A204.1 (cell line): ENCODE results near the gene ACAA2.
A peak's percentile ranks its signal among the peaks of the same experiment; 100 is the strongest.

Experiments
- FAIRE-seq: peaks from 2 replicates; lab custom pipeline; 2012; peaks lifted over from hg19 to GRCh38; lab: Jason Lieb, UNC

Gene ACAA2, protein sequence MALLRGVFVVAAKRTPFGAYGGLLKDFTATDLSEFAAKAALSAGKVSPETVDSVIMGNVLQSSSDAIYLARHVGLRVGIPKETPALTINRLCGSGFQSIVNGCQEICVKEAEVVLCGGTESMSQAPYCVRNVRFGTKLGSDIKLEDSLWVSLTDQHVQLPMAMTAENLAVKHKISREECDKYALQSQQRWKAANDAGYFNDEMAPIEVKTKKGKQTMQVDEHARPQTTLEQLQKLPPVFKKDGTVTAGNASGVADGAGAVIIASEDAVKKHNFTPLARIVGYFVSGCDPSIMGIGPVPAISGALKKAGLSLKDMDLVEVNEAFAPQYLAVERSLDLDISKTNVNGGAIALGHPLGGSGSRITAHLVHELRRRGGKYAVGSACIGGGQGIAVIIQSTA

DNA sequence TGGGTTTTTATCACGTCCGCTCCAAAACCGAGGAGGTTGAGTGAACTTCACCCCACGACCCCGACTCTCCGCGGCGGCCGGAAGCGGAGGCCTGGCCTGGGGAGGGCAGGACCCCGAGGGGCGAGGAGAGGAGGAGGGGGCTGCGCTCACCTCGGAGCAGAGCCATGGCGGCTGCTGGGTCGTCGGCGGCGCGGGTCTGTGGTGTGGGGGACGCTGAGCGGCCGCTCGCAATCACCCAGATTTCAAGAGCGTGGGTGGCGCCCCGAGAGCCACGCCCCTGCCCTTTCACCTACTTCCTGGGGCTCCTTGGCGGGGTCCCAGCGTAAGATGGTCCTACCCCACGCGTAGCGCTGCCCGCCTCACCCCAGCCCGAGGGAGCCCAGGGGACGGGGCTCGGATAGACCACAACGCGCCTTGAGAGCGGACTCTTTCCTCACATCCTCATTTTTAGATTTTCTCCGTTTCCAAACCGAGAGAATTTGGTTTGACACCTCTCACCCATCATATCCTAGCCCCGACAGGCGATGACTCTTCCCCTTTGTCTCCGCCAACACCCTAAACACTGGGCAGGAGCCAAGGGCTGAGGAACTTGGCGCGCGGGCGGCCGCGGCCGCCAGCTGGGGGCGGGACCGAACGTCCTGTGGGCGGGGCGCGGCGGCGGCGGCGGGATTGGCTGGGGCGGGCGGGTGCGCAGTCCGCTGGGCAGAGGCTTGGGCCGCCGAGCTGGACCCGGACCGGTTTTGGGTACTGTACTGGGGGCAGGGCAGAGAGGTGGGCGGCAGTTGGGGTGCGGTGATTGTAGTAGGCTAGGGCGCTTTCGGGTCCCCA, at the start of gene ACAA2:
Gene ACAA2 (minus strand): TSS at position 215 of the 828 bp plus-strand sequence. CDS start 49 bp downstream, at position 166.
- no peak for FAIRE-seq

DNA sequence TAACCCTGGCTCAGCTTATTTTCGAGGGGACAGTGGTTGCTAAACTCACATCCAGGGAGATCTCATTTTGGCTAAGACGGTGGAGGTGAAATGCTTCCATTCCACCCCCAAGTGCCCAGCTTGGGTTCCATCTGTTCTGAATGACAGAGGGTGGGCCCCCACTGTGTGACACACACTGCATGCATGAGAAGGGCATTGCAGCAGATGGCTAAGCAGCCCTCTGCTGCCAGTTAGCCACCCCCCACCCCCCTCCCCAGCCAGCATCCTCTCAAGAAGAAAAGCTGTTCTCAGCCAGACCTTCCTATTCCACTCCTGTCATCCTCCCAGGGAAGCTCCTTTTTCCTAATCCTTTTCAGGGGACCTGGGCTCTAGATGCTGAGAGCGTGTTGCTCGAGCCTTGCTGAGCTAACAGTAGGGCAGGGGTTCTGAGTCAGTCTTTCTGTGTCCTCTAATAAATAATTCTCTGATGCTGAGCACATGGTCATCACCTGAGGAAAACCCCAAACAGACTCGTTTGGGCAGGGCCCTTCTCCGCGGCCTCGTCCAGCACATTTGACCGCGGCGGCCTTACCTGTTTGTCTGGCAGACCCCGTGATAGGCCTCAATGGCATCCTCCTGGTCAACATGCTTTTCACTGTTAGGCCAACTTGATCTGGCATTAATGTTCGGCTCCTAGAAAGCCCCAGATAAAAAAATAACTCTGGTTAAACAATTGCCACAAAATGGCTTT, 49.5 kb upstream of the ACAA2 start:
- FAIRE-seq = no peak

DNA sequence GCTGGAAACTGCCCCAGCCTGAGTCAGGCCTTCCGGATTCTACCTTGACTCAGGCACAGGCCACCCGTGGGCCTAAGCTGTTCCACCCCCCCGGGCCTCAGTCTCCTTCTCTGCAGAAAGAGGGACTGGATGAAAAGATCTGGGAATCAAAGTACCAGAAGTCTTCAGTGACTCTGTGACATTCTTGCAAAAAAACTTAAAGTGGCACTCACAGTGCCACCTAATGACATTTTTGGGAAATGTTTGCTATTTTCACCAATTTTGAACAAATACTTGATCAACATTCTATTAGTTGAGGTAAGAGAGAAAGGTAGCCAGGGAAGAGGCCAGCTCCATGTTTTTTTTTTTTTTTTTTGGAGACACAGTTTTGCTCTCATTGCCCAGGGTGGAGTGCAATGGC, 48.3 kb upstream of the ACAA2 start:
- peak; percentile 83 for FAIRE-seq

DNA sequence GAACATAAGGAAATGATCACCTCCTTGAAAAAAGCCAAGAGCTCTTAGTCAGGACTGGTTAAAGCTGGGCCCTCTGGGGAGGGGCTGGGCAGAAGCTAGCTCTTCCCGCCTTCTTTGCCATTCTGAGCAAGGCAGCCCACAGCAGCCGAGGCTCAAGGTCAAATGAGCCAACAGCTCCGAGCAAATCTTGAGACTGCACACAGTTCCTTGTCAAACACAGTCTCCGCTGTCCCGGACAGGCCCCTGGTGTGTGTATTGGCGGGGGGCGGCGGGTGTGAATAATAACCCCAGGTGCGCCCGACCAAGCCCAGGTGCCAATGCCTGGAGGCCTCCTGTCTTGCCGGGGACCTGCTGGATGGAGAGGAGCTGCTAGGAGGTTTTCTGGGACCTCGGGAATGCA, 46.4 kb upstream of the ACAA2 start:
- FAIRE-seq = no peak

DNA sequence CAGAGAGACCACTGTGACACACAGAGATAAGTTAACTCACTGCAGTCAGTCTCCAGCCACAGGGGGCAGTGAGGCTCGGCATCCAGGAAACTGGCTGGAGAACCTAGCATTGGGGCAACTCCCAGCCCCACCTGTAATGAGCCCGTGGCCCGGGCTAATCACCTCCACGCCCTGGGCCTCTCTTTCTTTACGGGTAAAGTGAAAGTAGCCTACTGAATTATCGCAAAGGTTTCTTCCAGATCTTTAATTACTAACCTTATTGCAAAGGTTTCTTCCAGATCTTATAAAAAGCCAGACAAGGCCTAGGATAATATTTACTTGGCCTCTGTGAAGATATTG, 45.7 kb upstream of the ACAA2 start:
- FAIRE-seq = no peak

DNA sequence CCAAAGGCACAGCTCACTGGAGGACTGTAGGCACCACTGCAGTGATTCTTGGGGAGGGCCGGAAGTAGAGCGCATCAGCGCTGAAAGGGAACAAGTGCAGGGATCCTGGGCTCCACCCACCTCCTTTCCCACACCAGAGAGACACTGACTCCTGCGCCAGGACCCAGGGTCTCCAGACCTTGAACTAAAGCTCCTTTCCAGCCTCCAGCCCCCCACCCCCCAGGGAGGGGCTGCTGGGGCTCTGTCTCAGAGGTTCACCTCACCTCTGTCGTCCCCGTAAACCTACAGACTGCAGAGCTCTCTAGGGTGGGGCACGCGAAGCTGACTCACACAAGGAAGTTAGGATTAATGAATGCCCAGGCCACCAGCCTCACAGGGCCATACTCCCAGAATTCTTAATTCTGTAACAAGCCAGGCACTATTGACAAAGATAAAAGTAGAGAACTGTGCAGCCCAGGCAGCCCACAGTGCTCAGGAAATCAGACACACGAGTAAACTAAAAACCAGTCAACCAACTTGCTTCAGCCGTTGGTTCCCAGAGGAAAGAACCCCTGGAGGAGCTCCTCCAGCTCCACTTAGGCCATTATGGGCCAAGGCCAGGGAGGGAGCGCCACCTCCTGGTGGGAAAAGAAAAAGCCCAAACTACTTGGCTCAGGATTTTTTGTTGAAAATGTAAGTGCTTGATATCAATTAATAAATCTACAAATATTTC, 45.1 kb upstream of the ACAA2 start:
- peak; percentile 49 for FAIRE-seq

DNA sequence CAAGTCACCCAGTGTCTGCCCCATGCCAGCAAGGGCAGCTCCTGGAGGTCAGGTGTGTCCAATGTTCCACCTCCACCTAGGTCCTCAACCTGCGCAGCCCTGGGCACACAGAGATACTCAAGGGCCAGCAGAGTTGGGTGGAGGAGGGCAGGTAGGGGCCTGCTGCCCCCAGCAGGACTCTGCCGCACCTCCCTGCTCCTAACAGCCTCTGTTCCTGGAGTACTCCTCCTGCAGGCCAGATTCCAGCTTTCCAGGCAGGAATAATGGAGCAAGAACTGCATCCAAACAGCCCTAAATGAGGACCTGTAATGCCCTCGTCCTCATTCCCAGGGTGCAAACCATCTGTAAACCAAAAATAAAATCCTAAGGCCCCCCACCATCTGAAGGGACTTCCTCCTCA, 44.4 kb upstream of the ACAA2 start:
- no peak for FAIRE-seq

DNA sequence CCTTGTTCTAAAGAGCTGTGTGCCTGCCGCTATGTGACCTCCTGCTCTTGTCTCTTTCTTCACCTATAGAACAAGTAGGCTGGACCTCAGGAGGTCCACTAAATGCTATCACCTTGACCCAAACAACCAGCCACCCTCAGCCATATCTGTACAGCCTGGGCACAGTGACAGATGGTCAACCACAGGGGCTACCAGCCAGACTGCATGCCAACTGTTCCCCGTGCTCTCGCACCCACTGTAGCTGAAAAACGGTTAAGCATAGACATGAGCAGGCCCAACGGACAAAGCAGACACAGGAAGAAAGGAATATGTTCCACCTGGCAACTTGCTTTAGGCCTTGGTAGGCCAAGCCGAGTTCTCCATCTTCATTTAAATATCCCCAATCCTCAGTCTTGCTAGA, 43.2 kb upstream of the ACAA2 start:
- FAIRE-seq = no peak

DNA sequence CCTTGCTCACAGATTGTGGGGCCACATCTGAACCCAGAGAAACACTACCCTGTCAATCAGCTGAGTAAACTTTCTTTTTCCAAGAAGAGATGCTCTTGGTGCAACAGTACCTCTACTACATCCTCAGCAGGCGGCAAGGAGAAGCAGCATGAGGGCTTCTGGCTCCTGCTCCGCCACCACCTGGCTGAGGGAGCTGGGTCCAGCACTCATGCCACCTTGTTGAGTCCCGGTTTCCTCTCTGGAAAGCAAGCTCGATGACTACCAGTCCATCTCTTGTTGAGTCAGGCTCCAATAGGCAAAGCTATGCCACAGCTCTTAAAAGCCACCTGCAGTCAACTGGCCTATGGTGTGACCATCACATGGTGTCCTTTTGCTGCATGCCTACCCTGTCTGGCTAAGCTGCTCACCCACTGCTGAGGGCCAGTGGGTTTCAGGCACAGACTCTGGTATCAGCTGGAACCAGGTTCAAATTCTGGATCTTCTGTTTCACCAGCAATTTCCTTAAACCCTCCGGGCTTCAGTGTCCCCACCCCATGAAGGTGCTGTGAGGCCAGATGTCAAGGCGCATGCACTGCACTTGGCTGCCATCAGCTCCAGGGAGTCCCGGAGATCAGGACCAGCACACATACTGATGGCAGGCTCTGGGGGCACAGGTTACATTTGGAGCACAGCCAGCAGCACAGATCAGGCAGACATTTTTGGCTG, 42.5 kb upstream of the ACAA2 start:
- FAIRE-seq = no peak

DNA sequence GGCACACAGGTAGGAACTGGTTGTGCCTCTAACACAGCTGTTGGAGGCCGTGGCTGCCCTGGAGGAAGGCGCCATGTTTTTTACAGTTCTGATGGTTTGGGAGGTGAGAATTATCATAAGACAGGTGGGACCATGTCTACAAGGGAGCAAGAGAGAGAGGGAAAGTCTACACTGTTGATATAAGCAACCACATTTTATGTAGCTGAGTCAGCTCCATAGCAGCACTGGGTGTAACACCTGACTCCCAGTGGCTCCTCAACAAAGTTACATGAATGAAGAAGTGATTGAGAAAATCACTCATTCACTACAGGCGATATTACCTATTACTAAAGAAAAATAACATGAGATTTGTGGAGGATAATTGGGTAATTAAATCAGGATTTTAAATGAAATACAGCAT, 41.3 kb upstream of the ACAA2 start:
- no peak for FAIRE-seq

DNA sequence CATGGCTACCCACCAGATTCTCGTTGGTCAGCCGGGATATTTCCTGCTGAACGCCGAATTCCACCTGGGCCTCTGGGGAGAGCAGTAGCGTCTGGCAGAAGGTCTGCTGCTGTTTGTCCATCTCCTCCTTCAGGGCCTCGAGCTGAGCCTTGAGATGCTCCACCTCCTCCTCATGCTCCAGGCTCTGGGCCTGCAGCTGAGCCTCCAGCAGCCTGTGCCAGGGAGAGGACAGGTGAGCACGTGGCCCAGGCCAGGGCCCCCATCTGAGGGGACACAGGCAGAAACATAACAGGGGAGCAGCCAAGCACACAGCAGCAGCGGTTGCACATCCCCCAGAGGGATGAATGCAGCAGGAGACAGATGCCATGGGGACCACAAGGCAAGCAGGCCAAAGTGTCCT, 40.1 kb upstream of the ACAA2 start:
- FAIRE-seq = no peak

DNA sequence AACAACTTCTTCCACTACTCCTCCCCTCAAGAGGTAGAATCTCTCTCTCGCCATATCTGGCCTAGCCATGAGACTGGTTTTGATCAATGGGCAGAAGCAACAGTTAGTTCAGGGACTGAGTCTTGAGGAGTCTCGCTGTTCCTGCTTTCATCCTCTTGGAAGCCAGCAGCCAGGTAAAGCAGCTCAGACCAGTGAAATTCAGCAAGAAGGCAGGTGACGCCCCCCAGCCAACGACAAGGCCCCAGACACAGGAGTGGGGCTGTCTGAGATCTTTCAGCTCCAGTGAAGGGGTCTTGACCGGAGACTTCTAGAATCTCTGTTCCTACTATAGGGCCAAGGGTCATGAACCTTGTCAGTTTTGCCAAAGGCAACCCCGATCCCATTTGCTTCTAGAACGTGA, 39.7 kb upstream of the ACAA2 start:
- no peak for FAIRE-seq

DNA sequence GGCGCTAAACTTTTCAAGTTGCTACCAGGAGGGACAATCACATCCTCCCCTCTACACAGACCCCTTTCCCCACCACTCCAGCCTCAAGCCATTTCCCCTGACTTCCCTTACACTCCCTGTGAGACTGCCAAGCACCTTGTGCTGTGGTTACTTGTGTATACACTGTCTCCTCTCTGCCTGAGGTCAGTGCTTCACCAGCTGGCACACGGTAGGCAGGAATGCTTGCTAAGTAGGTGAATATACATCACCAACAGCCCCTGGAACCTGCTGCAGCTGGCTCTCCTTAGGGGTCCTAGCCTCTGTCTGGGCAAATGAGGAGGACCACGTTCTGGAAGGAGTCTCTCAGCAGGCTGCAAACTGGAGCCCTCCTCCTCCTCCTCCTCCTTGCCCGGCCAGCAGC, 38.3 kb upstream of the ACAA2 start:
- FAIRE-seq = no peak

DNA sequence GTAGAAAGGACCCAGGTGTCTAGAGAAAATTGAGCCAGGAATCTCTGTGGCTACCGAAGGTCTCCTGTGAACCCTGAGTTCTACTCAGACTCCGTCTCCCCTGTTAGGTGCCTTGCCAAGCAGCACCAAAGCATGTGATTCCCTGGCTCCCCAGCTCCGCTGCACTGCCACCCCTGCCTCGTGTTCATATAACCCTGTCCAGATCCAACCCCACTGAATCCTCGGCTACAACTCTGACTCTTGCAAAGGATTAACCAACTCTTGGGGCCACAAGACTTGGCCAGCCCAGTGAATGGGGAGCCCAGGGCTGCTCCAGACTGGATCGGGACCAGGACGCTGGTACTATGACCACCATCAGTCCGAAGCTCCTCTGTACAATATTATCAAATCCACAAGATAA, 37.3 kb upstream of the ACAA2 start:
- FAIRE-seq = no peak

DNA sequence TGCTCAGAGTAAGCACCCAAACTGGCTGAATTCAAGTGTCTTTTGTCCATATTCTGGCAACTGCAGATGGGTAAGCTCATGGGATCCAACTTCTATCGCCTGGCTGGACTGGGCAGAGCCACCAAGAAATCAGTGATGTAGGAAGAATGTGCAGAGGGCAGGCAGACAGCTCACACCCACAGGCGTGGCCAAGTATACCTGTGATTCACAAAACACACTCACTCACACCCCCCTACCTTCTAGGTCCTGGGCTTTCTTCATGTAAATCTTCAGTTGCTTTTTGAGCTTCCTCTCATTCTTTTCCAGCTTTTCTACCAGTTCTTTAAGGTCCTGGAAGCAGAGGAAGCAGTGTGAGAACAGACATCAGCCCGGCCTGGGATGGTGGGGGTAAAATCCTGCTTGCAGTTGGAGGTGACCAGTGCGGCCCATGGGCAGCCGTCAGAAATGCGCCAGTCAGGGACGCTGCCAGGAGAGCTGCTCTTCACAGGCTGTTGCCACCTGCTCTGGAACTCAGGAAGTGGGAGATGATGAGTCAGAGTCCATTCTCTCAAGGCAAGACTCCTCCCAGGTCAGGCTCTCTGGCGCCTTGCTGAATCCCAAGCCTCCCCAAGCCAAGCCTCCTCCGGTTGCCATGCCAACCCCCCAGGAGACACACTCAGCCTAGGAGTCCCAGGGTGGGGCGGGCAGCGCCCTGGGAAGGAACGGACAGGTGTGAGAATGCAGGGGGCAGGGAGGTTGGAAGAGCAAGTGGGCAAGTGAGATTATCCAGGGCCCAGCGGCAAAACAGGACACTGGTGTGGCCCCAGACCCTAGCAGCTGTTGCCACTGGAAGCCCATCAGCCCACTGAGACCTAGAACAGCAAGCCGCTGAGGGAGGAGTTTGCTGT, 36.2 kb upstream of the ACAA2 start:
- no peak for FAIRE-seq

DNA sequence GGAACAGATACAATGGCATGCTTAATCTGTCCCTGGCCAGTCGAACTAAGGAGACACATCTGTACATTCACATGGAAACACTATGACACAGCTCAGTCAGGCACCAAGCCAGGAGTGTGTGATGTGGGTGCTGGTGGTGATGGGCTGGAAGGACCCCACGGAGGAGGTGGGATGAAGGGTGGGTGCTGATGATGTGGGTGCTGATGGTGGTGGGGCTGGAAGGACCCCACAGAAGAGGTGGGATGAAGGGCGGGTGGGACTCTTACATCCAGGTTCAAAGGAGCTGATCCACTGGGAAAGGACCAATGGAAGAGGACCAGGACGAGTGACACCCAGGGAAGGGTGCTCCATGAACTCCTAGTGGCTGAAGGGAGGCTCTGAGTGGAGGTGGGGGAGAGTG, 34.8 kb upstream of the ACAA2 start:
- no peak for FAIRE-seq

DNA sequence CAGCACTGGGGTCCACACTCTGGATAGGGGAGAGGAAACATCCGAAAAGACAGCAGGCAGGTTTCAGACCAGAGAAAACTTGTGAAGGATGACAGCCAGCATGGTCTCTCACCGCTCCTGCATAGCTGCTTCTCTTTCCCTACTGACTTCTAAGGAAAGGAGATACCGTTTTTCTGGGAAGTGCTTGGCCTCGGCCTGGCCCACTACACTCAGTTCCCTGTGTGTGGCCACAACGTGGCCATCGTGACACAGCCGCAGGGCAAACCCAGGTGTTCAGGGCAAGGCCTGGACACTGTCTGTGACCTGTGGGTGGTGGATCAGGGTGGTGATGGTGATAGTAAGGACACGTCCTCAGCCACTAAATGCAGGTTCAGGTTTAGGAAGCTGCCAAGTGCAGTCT, 34.2 kb upstream of the ACAA2 start:
- FAIRE-seq = no peak

DNA sequence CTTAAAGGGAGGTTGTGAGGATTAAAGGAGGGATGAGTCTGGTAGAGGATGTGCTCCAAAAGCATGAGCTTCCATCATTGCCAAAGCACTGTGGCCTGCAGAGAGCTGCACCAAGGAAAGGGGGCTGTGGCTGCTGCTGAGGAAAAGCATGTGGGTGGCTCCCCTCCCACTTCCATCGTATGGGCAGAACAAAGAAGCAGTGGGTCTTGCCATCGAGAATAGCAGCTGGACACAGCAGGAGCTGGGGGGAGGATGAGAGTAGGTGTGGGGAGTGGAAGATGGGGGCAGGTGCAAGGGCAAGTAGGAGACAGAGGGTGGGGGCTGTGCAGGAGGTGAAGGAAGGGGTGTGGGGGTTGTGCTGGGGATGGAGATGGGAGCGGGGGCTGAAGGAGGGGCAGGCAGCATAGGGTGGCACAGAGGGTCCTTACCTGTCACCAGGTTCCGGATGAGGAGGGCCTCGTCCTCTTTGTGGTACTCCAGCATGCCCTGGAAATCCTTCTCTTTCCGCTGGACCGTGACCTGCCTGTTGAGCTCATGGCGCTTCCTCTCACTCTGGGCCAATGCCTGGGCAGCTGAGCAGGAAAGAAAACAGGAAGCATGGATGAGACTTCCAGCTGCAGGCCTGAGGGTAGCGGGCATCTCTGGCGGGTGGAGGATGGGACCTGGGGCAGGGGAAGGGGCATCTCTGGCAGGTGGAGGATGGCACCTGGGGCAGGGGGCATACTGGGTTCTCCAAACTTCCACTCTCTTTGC, 33.6 kb upstream of the ACAA2 start:
- no peak for FAIRE-seq

DNA sequence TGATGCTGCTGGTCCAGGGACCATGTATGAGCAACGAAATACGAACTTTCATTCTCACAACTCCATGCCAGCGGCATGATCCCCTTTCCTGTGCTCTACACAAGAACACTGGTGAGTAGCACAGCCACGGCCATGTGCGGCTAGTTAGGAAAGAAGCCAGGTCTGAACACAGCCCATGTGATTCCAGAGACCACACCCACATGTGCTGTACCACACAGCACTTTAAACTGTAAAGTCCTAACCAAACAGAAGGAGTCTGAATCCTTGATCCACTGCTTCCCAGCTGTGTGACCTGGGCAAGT, 33.0 kb upstream of the ACAA2 start:
- FAIRE-seq = no peak

DNA sequence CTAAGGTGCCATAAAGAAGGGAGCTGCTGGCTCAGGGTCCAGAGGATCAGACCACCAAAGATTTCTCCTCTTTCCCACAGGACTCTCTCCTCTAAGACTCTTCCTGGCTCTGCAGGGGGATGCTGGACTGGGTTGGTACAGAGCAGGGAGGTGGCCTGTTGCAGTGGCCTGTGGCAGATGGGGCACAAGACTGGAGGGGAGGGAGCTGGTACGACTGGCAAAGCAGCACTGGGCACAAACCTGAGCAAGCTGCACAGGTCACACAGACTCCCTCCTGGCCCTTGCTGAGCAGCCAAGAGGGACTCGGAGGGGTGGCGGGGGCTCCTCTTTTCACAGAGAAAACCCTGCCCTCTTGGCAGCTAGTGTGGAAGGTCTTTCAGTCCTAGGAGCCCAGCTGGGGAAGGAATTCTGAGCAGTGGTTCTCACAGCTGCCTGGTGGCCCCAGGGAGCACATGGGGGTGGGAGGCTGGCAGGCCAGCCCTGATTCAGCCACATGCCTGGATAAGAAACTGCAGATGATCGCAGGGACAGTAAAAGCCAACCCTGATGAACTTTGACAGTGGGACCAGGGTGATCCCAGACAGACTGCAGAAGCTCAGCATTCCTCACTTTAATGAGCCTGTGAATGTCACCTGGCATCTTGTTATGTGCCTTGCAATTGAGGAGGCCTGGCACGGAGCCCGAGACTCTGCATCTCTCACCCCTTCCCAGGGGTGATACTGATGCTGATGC, 32.5 kb upstream of the ACAA2 start:
- no peak for FAIRE-seq
